K562 (cell line): Measurements from ENCODE around the gene ZNF135. TPM values are rescaled to one million over a fixed set of nuclear protein-coding genes. Genes with fewer than 3 reads are reported as not detected.

Experiments used
- ELF1 ChIP-seq: fragments of 200-800 bp; sonication (Bioruptor generic); IDR thresholded peaks from 2 replicates; pipeline ENCODE4 v1.6.1; 2016; ENCODE audit warnings: missing genetic modification characterization, missing compliant biosample characterization
- SMAD1 ChIP-seq: fragments of 150-350 bp; IDR thresholded peaks from 2 replicates; pipeline ENCODE4 v1.6.1; 2014; ENCODE audit warnings: low read length, low read depth; ENCODE audit not compliant: partially characterized antibody
- polyA plus RNA-seq, 8 experiments: library from polyadenylated mRNA; depleted of rRNA in 4 of 8; stranded (reverse) in 5 of 8; unstranded in 3 of 8; fragments of >200 nt; fragmentation: Nextera tagmentation in 2 of 8; fragmentation: Illumina TruSeq in 1 of 8; extraction: Ambion mirVana in 2 of 8; extraction: Trizol in 1 of 8; gene quantifications; 2 replicates each; pipeline versions ENCODE4 v1.2.1 to v1.2.3, GENCODE V29; 2011 to 2014; ENCODE audit warnings: inconsistent platforms in 1 of 8, missing spikeins in 1 of 8
- total RNA-seq, 7 experiments: library from RNA; depleted of rRNA in 6 of 7; stranded (reverse); fragments of >200 nt in 6 of 7; fragmentation: Illumina TruSeq in 2 of 7; extraction: Trizol in 2 of 7; gene quantifications; 2 replicates each; pipeline versions ENCODE4 v1.2.1 to v1.2.3, GENCODE V29; 2011 to 2021; ENCODE audit warnings: low replicate concordance in 1 of 7
- TF ChIP-seq, protein P1 (sequence below): conservative IDR thresholded peaks from 2 replicates; pipeline ENCODE4 v1.6.1; 2011; ENCODE audit warnings: low read depth, mild to moderate bottlenecking, low read length; ENCODE audit not compliant: control insufficient read depth
- TF ChIP-seq, protein P2 (sequence below), 2 experiments: fragments of 450-650 bp; IDR thresholded peaks; 2 replicates each; pipeline ENCODE4 v1.6.1; 2016; ENCODE audit warnings: mild to moderate bottlenecking in 2 of 2, borderline replicate concordance in 1 of 2, low read depth in 1 of 2, moderate library complexity in 1 of 2

ZNF135 gene
- total and polyA plus RNA-seq, 9 of the 15 experiments (the other 6 are each of a cell fraction or from before 2014, with no cell fraction given): not detected

- TF ChIP-seq, protein P1, sequence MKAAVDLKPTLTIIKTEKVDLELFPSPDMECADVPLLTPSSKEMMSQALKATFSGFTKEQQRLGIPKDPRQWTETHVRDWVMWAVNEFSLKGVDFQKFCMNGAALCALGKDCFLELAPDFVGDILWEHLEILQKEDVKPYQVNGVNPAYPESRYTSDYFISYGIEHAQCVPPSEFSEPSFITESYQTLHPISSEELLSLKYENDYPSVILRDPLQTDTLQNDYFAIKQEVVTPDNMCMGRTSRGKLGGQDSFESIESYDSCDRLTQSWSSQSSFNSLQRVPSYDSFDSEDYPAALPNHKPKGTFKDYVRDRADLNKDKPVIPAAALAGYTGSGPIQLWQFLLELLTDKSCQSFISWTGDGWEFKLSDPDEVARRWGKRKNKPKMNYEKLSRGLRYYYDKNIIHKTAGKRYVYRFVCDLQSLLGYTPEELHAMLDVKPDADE: no peak
- TF ChIP-seq ELF1 (tag) (no peak), SMAD1 (no peak)
- TF ChIP-seq, protein P2, sequence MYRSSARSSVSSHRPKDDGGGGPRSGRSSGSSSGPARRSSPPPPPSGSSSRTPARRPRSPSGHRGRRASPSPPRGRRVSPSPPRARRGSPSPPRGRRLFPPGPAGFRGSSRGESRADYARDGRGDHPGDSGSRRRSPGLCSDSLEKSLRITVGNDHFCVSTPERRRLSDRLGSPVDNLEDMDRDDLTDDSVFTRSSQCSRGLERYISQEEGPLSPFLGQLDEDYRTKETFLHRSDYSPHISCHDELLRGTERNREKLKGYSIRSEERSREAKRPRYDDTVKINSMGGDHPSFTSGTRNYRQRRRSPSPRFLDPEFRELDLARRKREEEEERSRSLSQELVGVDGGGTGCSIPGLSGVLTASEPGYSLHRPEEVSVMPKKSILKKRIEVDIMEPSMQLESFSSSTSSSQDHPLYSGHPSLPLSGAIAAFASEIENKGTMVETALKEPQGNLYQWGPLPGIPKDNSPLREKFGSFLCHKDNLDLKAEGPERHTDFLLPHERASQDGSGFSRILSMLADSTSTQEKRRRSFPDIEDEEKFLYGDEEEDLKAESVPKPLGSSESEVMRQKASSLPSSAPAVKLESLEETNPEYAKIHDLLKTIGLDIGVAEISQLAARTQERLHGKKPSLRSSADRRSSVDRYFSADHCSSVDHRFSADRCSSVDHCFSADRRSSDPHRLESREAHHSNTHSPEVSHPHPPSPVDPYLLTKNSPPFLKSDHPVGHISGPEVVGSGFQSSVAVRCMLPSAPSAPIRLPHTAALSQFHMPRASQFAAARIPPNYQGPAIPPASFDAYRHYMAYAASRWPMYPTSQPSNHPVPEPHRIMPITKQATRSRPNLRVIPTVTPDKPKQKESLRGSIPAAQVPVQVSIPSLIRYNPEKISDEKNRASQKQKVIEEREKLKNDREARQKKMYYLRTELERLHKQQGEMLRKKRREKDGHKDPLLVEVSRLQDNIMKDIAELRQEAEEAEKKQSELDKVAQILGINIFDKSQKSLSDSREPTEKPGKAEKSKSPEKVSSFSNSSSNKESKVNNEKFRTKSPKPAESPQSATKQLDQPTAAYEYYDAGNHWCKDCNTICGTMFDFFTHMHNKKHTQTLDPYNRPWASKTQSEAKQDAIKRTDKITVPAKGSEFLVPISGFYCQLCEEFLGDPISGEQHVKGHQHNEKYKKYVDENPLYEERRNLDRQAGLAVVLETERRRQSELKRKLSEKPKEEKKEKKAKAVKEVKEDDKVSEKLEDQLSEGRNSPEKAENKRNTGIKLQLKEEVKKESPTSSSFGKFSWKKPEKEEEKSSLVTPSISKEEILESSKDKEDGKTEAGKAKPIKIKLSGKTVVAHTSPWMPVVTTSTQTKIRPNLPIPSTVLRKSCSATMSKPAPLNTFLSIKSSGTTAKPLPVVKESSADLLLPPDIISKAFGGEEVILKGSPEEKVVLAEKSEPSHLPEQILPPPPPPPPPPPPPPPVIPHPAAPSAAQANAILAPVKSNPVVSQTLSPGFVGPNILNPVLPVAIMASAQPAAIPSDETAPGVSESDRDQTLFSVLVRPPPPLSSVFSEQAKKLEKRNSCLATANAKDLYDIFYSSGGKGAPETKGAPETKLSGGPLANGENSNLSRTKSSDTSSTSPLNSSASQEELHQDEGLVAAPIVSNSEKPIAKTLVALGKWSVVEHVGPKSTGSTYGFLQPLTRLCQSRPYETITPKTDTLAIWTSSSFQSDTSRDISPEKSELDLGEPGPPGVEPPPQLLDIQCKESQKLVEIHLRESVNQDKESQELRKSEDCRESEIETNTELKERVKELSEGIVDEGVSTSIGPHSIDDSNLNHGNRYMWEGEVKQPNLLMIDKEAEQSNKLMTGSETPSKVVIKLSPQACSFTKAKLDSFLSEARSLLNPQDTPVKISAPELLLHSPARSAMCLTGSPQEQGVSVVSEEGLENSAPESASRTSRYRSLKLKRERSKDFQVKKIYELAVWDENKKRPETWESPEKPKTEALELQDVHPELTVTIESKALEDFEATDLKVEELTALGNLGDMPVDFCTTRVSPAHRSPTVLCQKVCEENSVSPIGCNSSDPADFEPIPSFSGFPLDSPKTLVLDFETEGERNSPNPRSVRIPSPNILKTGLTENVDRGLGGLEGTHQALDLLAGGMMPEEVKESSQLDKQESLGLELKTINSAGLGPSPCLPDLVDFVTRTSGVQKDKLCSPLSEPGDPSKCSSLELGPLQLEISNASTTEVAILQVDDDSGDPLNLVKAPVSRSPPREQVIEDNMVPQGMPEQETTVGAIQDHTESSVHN (IDR thresholded peaks at IDR 0.05; ENCODE audit: borderline replicate concordance in 1 of 2, low read depth in 1 of 2): no peak
- TF ChIP-seq, all 486 proteins: peak for 0
Observed at GRCh38 chr19:58024661-58025060, 34.4 kb upstream of the ZNF135 start (continued).
